Measurements from ENCODE around the gene GGCT. TPM values are rescaled to one million over a fixed set of nuclear protein-coding genes. Genes with fewer than 3 reads are reported as not detected.
"Not testable (repeated sequence)": the region's sequence is repeated elsewhere in the genome, so short reads cannot be mapped to it uniquely, and the experiment has no call there.

The GGCT gene
- total and polyA plus RNA-seq, 12 donors, result 18.6 to 67.8 (median 41.3) TPM

DNA sequence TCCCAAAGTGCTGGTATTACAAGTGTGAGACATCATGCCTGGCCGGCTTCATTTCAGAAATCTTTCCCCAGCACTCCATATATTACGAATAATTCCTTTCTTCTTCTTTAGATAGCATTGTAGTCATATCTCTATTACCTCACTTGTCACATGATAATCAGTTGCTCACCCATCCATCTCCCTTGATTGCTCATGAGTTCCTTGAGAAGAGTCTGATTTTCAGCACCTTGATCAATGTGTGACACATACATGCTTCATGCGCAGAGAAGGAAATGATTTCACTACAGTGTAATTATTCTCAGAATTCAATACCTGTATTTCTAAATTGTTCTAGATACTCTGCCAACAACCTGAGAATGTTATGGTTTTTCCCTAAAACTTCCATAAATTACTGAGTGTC lies 26.7 kb upstream of the GGCT start:
- no peaks in the 10 kb centered on the region for H3K36me3 ChIP-seq (replicated peaks in 1 of 2)
- H3K4me3 ChIP-seq, result no peak overlapping the region
- no peaks in the 10 kb centered on the region for H3K4me1 ChIP-seq (replicated peaks in 1 of 2)
- no peaks in the 10 kb centered on the region for H3K27me3 ChIP-seq
- intact Hi-C loops (cut with DNase I), result no loop called here
- H3K27ac ChIP-seq, result no peak overlapping the region
- H3K9me3 ChIP-seq (replicated peaks in 1 of 3), result no peaks in the 10 kb centered on the region
- DNase-seq, result no peak
- WGBS, 4 donors, result 91 to 99% (median 96%) methylated on average over 3 of the region's 3 CpGs
- TF ChIP-seq, protein P1, sequence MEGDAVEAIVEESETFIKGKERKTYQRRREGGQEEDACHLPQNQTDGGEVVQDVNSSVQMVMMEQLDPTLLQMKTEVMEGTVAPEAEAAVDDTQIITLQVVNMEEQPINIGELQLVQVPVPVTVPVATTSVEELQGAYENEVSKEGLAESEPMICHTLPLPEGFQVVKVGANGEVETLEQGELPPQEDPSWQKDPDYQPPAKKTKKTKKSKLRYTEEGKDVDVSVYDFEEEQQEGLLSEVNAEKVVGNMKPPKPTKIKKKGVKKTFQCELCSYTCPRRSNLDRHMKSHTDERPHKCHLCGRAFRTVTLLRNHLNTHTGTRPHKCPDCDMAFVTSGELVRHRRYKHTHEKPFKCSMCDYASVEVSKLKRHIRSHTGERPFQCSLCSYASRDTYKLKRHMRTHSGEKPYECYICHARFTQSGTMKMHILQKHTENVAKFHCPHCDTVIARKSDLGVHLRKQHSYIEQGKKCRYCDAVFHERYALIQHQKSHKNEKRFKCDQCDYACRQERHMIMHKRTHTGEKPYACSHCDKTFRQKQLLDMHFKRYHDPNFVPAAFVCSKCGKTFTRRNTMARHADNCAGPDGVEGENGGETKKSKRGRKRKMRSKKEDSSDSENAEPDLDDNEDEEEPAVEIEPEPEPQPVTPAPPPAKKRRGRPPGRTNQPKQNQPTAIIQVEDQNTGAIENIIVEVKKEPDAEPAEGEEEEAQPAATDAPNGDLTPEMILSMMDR (IDR thresholded peaks at IDR 0.05), result no peak
- no peak for TF ChIP-seq POLR2A (IDR thresholded peaks at IDR 0.05)

DNA sequence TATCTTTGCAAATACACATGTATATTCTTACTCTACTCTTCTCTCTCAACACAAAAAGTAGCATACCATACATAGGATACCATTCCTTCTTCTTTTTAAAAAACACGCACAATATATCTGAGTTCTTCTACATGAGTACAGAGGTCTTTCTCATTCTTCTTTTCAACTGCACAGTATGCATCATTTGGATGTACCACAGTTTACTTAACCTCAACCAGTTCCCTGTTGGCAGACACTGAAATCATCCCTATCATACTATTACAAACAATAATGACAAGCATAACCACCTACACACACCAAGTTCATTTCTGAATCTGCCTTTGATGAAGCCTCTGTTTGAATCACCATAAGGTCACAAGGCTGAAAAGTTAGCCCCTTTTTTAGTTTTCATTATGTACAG lies 25.7 kb upstream of the GGCT start:
- 94 to 100% (median 98%) methylated on average over 1 of the region's 1 CpG for WGBS, 4 donors
- TF ChIP-seq POLR2A (IDR thresholded peaks at IDR 0.05), result no peak
- TF ChIP-seq, protein P1 (IDR thresholded peaks at IDR 0.05), result no peak

DNA sequence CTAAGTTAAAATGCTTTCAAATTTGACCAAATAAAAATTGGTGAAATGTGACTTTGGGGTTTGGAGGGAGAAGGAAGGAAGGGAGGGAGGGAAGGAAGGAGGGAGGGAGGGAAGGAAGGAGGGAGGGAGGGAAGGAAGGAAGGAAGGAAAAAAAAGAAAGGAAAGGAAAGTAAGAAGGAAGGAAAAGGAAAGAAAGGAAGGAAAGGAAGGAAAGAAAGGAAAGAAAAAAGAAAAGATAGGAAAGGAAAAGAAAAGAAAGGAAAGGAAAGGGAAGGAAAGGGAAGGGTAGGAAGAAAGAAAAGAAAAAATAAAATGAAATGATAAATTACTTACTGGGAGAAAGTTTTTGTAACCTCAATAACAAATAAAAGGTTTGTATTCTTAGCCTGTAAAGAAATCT lies 24.1 kb upstream of the GGCT start:
- Histone ChIP-seq H3K9me3 (replicated peaks in 1 of 3) (no peaks in the 10 kb centered on the region), H3K4me1 (replicated peaks in 1 of 2) (no peaks in the 10 kb centered on the region), H3K36me3 (replicated peaks in 1 of 2) (no peaks in the 10 kb centered on the region), H3K27ac (no peak overlapping the region), H3K27me3 (no peaks in the 10 kb centered on the region), H3K4me3 (no peak overlapping the region)
- intact Hi-C loops (cut with DNase I), result no loop called here
- TF ChIP-seq, protein P1 (IDR thresholded peaks at IDR 0.05), result no peak
- TF ChIP-seq POLR2A (IDR thresholded peaks at IDR 0.05), result no peak
- no peak for DNase-seq

More for the DNA sequence above, 25.7 kb upstream of the GGCT start:
- no peak overlapping the region for H3K4me3 ChIP-seq
- no peaks in the 10 kb centered on the region for H3K36me3 ChIP-seq (replicated peaks in 1 of 2)
- H3K4me1 ChIP-seq (replicated peaks in 1 of 2), result no peaks in the 10 kb centered on the region
- no peak overlapping the region for H3K27ac ChIP-seq
- no peak for DNase-seq
- H3K27me3 ChIP-seq, result no peaks in the 10 kb centered on the region
- intact Hi-C loops (cut with DNase I), result no loop called here
- H3K9me3 ChIP-seq (replicated peaks in 1 of 3), result no peaks in the 10 kb centered on the region

DNA sequence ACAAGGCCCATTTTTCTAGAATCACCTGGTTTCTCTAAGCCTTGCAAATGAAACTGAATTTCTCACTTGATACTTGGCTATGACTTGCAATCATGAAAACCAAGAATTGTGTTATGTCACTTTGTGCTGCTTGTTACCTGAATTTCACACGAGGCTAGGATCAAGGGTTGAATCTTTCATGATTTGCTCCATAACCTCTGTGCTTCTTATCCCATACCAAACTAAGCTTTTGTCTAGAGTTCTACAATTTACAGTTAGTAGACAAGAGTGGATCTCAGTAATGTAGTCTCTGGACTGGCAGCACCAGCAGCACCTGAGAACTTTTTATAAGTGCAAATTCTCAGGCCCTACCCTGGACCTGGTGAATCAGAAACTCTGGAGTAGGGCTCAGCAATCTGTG lies 22.7 kb upstream of the GGCT start:
- H3K27me3 ChIP-seq; H3K4me1 ChIP-seq (replicated peaks in 1 of 2); H3K36me3 ChIP-seq (replicated peaks in 1 of 2); DNase-seq; H3K27ac ChIP-seq; H3K4me3 ChIP-seq; intact Hi-C loops (cut with DNase I); H3K9me3 ChIP-seq (replicated peaks in 1 of 3): not testable (repeated sequence)
- 83 to 86% (median 86%) methylated on average over 1 of the region's 1 CpG for WGBS, 4 donors

DNA sequence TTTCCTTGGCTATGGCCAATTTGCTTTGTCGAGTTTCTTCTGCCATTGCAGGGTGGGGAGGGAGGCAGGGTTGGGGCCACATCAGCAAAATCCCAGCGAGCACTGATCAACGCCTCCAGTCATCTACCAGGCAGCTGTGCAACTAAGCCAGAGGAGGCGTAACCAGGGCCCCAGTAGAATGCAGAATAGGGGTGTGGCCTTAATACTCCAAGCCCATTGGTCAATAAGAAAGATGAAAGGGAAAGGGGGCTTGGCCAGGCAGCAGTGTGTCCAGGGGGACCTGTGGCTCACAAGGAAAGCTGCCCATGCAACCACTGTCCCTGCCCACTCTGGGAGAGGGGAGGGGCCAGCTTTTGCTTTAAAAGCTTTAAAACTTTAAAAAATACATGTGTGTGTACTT lies 21.5 kb upstream of the GGCT start:
- H3K4me1 ChIP-seq (replicated peaks in 1 of 2), result peaks cover under 1 to 6% of the 10 kb centered on the region in 2 donors
- intact Hi-C loops (cut with DNase I), result no loop called here
- no peaks in the 10 kb centered on the region for H3K36me3 ChIP-seq (replicated peaks in 1 of 2)
- no peak overlapping the region for H3K4me3 ChIP-seq
- no peaks in the 10 kb centered on the region for H3K27me3 ChIP-seq
- H3K27ac ChIP-seq, result no peak overlapping the region
- 93 to 98% (median 96%) methylated on average over 4 of the region's 4 CpGs for WGBS, 4 donors
- DNase-seq, result no peak
- no peak for TF ChIP-seq POLR2A (IDR thresholded peaks at IDR 0.05)
- TF ChIP-seq, protein P1 (IDR thresholded peaks at IDR 0.05), result no peak
- no peaks in the 10 kb centered on the region for H3K9me3 ChIP-seq (replicated peaks in 1 of 3)

Measured in adrenal gland (tissue), 12 donors.